Measurements from ENCODE around the gene NOC2L. TPM values are rescaled to one million over a fixed set of nuclear protein-coding genes. Genes with fewer than 3 reads are reported as not detected.

The NOC2L gene
- total RNA-seq, 1 experiment from 2014 or later = 130 TPM

- no peaks in the 10 kb centered on the region for H3K9me3 ChIP-seq (ENCODE audit: control insufficient read depth, low read depth, low read length)
- no peak overlapping the region for H3K27ac ChIP-seq (ENCODE audit: insufficient read length, low read depth, low read length)
- H3K79me1 ChIP-seq (ENCODE audit: insufficient read depth, low read depth, low read length, poor library complexity, severe bottlenecking) = no peaks in the 10 kb centered on the region
- DNase-seq = no peak
- Mint-ChIP-seq H3K4me3 (no peak overlapping the region), H3K36me3 (ENCODE audit: insufficient read depth in 1 of 3, low read depth in 3 of 3) (peaks cover 0 to 3% (median 2%) of the 10 kb centered on the region in 3 experiments; a peak in 2 of 7 replicates), H3K27me3 (ENCODE audit: low read depth) (peaks cover 89% of the 10 kb centered on the region), H3K4me1 (peaks cover 9 to 32% of the 10 kb centered on the region in 2 experiments), H3K27ac (no peak overlapping the region), H3K9me3 (peaks cover 0 to 2% of the 10 kb centered on the region in 2 experiments; a peak in 1 of 5 replicates)
- no peak overlapping the region for H2BK12ac ChIP-seq (ENCODE audit: insufficient read length, low read depth, low read length)
- no peaks in the 10 kb centered on the region for H3K23me2 ChIP-seq (ENCODE audit: insufficient read length, low read depth, low read length, poor library complexity, severe bottlenecking)
- peaks cover 67% of the 10 kb centered on the region for H3K27me3 ChIP-seq (ENCODE audit: insufficient read depth, low read length)
- H3T11ph ChIP-seq (ENCODE audit: low read length) = no peak overlapping the region
- H2BK5ac ChIP-seq (ENCODE audit: insufficient read length, low read length) = no peak overlapping the region
- H3K23ac ChIP-seq (ENCODE audit: insufficient read length, low read depth, low read length) = no peak overlapping the region
- no peak overlapping the region for H2AFZ ChIP-seq (ENCODE audit: low read length)
- TF ChIP-seq CTCF (conservative IDR thresholded peaks at IDR 0.05) = no peak
- no peak overlapping the region for H3K9ac ChIP-seq (ENCODE audit: extremely low read depth, insufficient read length, low read length)
- peaks cover 5% of the 10 kb centered on the region for H4K20me1 ChIP-seq (ENCODE audit: control insufficient read depth, insufficient read depth, insufficient read length)
- no peak overlapping the region for H2BK15ac ChIP-seq (ENCODE audit: low read depth, low read length)
- H2BK120ac ChIP-seq (ENCODE audit: low read depth, low read length, poor library complexity, severe bottlenecking) = no peak overlapping the region
- no peak overlapping the region for H4K91ac ChIP-seq (ENCODE audit: insufficient read length, low read depth, low read length)
- H3K4ac ChIP-seq (ENCODE audit: low read depth, low read length) = no peak overlapping the region
- H3K56ac ChIP-seq (ENCODE audit: insufficient read length, low read depth, low read length) = no peak overlapping the region
- no peak overlapping the region for H3K4me2 ChIP-seq (ENCODE audit: insufficient read depth, insufficient read length, low read length)
- H3K79me2 ChIP-seq (ENCODE audit: insufficient read depth, low read length) = no peaks in the 10 kb centered on the region
- no peak overlapping the region for H2AK5ac ChIP-seq (ENCODE audit: insufficient read length, low read length)
- H2BK20ac ChIP-seq (ENCODE audit: low read depth, low read length, poor library complexity, severe bottlenecking) = no peak overlapping the region
- no peaks in the 10 kb centered on the region for H3K4me1 ChIP-seq (ENCODE audit: insufficient read depth, low read length)
- H4K8ac ChIP-seq (replicated peaks; ENCODE audit: insufficient read length, low read depth, low read length) = no peak overlapping the region
- no CpG with 5 or more reads among the region's 15 CpGs for WGBS (ENCODE audit: extremely low coverage, insufficient read length, low lambda C conversion rate)
- H4K5ac ChIP-seq (ENCODE audit: insufficient read length, low read depth, low read length) = no peak overlapping the region
- H3K14ac ChIP-seq (ENCODE audit: insufficient read depth, low read length) = no peak overlapping the region; the same call in 1 of the 2 replicates
- H3K18ac ChIP-seq (ENCODE audit: insufficient read length, low read depth, low read length) = no peak overlapping the region
Measured at GRCh38 chr1:931380-932172, 27.5 kb downstream of the NOC2L start.

Data from H9 (cell line).